SK-N-MC (cell line): Measurements from ENCODE around the gene WNT8B.

ENCODE experiments used
- EZH2 ChIP-seq: fragments of 200-600 bp; sonication (generic); IDR thresholded peaks from one replicate; pipeline ENCODE4 v1.6.1; 2017; ENCODE audit warnings: antibody characterized with exemption
- POLR2AphosphoS5 ChIP-seq: IDR thresholded peaks from 2 replicates; pipeline ENCODE4 v1.6.1; 2012; ENCODE audit warnings: mild to moderate bottlenecking, low read depth, low read length, borderline replicate concordance

GRCh38 chr10:100515612-100516011, 52.8 kb downstream of the WNT8B start:
- no peak for TF ChIP-seq POLR2AphosphoS5
- TF ChIP-seq EZH2, result no peak
